H1 (cell line): ENCODE measurements around the gene COG3. TPM values are rescaled to one million over a fixed set of nuclear protein-coding genes. Genes with fewer than 3 reads are reported as not detected.
A peak's percentile ranks its signal among the peaks of the same experiment; 100 is the strongest.

ENCODE experiments used
- CTCF ChIA-PET: fragments of 300-600 bp; sonication (Branson Sonifier 250); formaldehyde crosslinking; loops from one replicate; lab custom pipeline; 2021; ENCODE audit not compliant: partially characterized antibody; lab: Charles Lee
- POLR2A ChIA-PET: fragments of 300-600 bp; sonication (Branson Sonifier 250); formaldehyde crosslinking; loops from one replicate; lab custom pipeline; 2021; ENCODE audit warnings: inconsistent platforms; ENCODE audit not compliant: partially characterized antibody; lab: Charles Lee
- DNase-seq, 2 experiments: peaks; one replicate each; pipeline versions ENCODE4 v3.0.0 to v3.0.0-alpha.2; 2010 to 2022; ENCODE audit warnings: low spot score in 2 of 2, low read depth in 1 of 2, mixed read lengths in 1 of 2
- FAIRE-seq: peaks from 2 replicates; lab custom pipeline; 2011; peaks lifted over from hg19 to GRCh38; lab: Jason Lieb, UNC
- H2AFZ ChIP-seq: 2 replicates; pipeline ENCODE4 v1.8.1; 2012; ENCODE audit warnings: low read length, inconsistent platforms
- H2AK5ac ChIP-seq: 2 replicates; pipeline ENCODE4 v1.6.1; 2013; ENCODE audit warnings: low read depth, low read length
- H2BK120ac ChIP-seq: replicated peaks from 2 replicates; pipeline ENCODE3; 2013; ENCODE audit warnings: low read depth, low read length, inconsistent platforms
- H2BK12ac ChIP-seq: 2 replicates; pipeline ENCODE4 v1.6.1; 2013; ENCODE audit warnings: low read depth, low read length
- H2BK15ac ChIP-seq: 2 replicates; pipeline ENCODE4 v1.6.1; 2013; ENCODE audit warnings: low read length
- H2BK20ac ChIP-seq: 2 replicates; pipeline ENCODE4 v1.6.1; 2013; ENCODE audit warnings: low read length
- H2BK5ac ChIP-seq: 2 replicates; pipeline ENCODE4 v1.6.1; 2013; ENCODE audit warnings: low read depth, low read length
- H3K14ac ChIP-seq: 2 replicates; pipeline ENCODE4 v1.6.1; 2013; ENCODE audit warnings: inconsistent platforms; ENCODE audit not compliant: insufficient read length
- H3K18ac ChIP-seq: 2 replicates; pipeline ENCODE4 v1.6.1; 2013; ENCODE audit warnings: low read length; ENCODE audit errors: extremely low read depth
- H3K23ac ChIP-seq: 2 replicates; pipeline ENCODE4 v1.6.1; 2013; ENCODE audit warnings: inconsistent platforms; ENCODE audit not compliant: insufficient read length
- H3K23me2 ChIP-seq: 2 replicates; pipeline ENCODE4 v1.6.1; 2013; ENCODE audit warnings: low read depth, low read length
- H3K27ac ChIP-seq: 2 replicates; pipeline ENCODE4 v1.6.1; 2011; ENCODE audit warnings: low read depth, low read length, inconsistent platforms
- H3K27me3 ChIP-seq, 4 experiments: replicated peaks in 1 of 4; 1 replicate in 1 of 4; 2 replicates in 3 of 4; pipeline versions ENCODE4 v1.6.1 to v1.8.1; 2011 to 2013; ENCODE audit warnings: low read length in 3 of 4, mild to moderate bottlenecking in 3 of 4, inconsistent platforms in 2 of 4, mixed read lengths in 2 of 4, moderate library complexity in 1 of 4; ENCODE audit not compliant: control insufficient read depth in 3 of 4, insufficient read depth in 3 of 4; ENCODE audit errors: extremely low read depth in 1 of 4
- H3K36me3 ChIP-seq, 4 experiments: 2 replicates each; pipeline versions ENCODE4 v1.6.1 to v1.8.1; 2011 to 2013; ENCODE audit warnings: mild to moderate bottlenecking in 4 of 4, low read length in 3 of 4, moderate library complexity in 2 of 4, control low read depth in 1 of 4, inconsistent platforms in 1 of 4; ENCODE audit not compliant: insufficient read depth in 4 of 4, control insufficient read depth in 2 of 4
- H3K4ac ChIP-seq: replicated peaks from 2 replicates; pipeline ENCODE3; 2013; ENCODE audit warnings: low read length, low read depth, mixed read lengths, inconsistent platforms; ENCODE audit not compliant: insufficient read length
- H3K4me1 ChIP-seq, 4 experiments: replicated peaks in 1 of 4; 1 replicate in 1 of 4; 2 replicates in 3 of 4; pipeline versions ENCODE4 v1.6.1 to v1.8.1; 2011 to 2013; ENCODE audit warnings: low read length in 3 of 4, inconsistent platforms in 2 of 4, mixed read lengths in 1 of 4; ENCODE audit not compliant: insufficient read depth in 4 of 4, control insufficient read depth in 3 of 4
- H3K4me2 ChIP-seq, 2 experiments: 2 replicates each; pipeline versions ENCODE4 v1.6.1 to v1.8.1; 2011 to 2013; ENCODE audit warnings: low read depth in 2 of 2, low read length in 2 of 2, control low read depth in 1 of 2, inconsistent platforms in 1 of 2, mild to moderate bottlenecking in 1 of 2; ENCODE audit not compliant: insufficient read depth in 1 of 2
- H3K4me3 ChIP-seq, 4 experiments: fragments of 200-600, 300-600 bp in 1 of 4; sonication (generic), shearing (Covaris generic), sonication (Bioruptor Twin) in 1 of 4; 2 replicates each; pipeline versions ENCODE4 v1.5.1 to v1.8.1; 2011 to 2016; ENCODE audit warnings: low read length in 4 of 4, low read depth in 3 of 4, control low read depth in 2 of 4, inconsistent platforms in 2 of 4, mild to moderate bottlenecking in 2 of 4, mixed read lengths in 1 of 4, moderate library complexity in 1 of 4; ENCODE audit not compliant: insufficient read depth in 2 of 4; ENCODE audit errors: extremely low read depth in 1 of 4
- H3K56ac ChIP-seq: replicated peaks from 2 replicates; pipeline ENCODE3; 2013; ENCODE audit warnings: low read depth, mild to moderate bottlenecking, mixed read lengths, low read length, inconsistent platforms; ENCODE audit not compliant: insufficient read length
- H3K79me1 ChIP-seq: 2 replicates; pipeline ENCODE4 v1.6.1; 2013; ENCODE audit warnings: low read depth, low read length, control low read depth
- H3K79me2 ChIP-seq, 2 experiments: 2 replicates each; pipeline versions ENCODE4 v1.6.1 to v1.8.1; 2012 to 2013; ENCODE audit warnings: low read length in 2 of 2, mild to moderate bottlenecking in 2 of 2, inconsistent platforms in 1 of 2; ENCODE audit not compliant: insufficient read depth in 2 of 2, control insufficient read depth in 1 of 2
- H3K9ac ChIP-seq, 4 experiments: replicated peaks in 1 of 4; 1 replicate in 1 of 4; 2 replicates in 3 of 4; pipeline versions ENCODE4 v1.6.1 to v1.8.1; 2011 to 2013; ENCODE audit warnings: low read depth in 3 of 4, low read length in 3 of 4, control low read depth in 2 of 4, mild to moderate bottlenecking in 2 of 4, moderate library complexity in 2 of 4, inconsistent platforms in 1 of 4; ENCODE audit errors: extremely low read depth in 1 of 4
- H3K9me3 ChIP-seq, 2 experiments: 2 replicates each; pipeline versions ENCODE4 v1.6.1 to v1.8.1; 2012 to 2013; ENCODE audit warnings: mild to moderate bottlenecking in 2 of 2, moderate library complexity in 2 of 2, control low read depth in 1 of 2, inconsistent platforms in 1 of 2, low read depth in 1 of 2, low read length in 1 of 2, mixed read lengths in 1 of 2; ENCODE audit not compliant: insufficient read depth in 2 of 2
- H4K20me1 ChIP-seq, 2 experiments: replicated peaks in 1 of 2; 2 replicates each; pipeline versions ENCODE3 to v1.8.1; 2011 to 2013; ENCODE audit warnings: inconsistent platforms in 2 of 2, low read length in 2 of 2, mild to moderate bottlenecking in 1 of 2; ENCODE audit not compliant: insufficient read depth in 2 of 2, control insufficient read depth in 1 of 2
- H4K5ac ChIP-seq: 2 replicates; pipeline ENCODE4 v1.6.1; 2013; ENCODE audit warnings: low read length, low read depth, mixed read lengths, inconsistent platforms; ENCODE audit not compliant: insufficient read length
- H4K8ac ChIP-seq: 2 replicates; pipeline ENCODE4 v1.8.0; 2013; ENCODE audit warnings: mild to moderate bottlenecking, moderate library complexity, low read length, inconsistent platforms; ENCODE audit not compliant: insufficient read depth; ENCODE audit errors: extremely low read depth
- H4K91ac ChIP-seq: replicated peaks from 2 replicates; pipeline ENCODE3; 2013; ENCODE audit warnings: low read length, mixed read lengths, inconsistent platforms; ENCODE audit not compliant: insufficient read length
- ASH2L ChIP-seq: fragments of 200-600, 300-600 bp; sonication (generic); IDR thresholded peaks from one replicate; pipeline ENCODE4 v1.7.1; 2017; ENCODE audit warnings: low read length
- BACH1 ChIP-seq: IDR thresholded peaks from 2 replicates; pipeline ENCODE4 v1.6.1; 2012; ENCODE audit warnings: low read length, improper control_type of control experiment
- CTCF ChIP-seq, 3 experiments: IDR thresholded peaks; 1 replicate in 2 of 3; 2 replicates in 1 of 3; pipeline versions ENCODE4 v1.5.1 to v1.6.1; 2011; ENCODE audit warnings: low read length in 3 of 3, mild to moderate bottlenecking in 3 of 3, inconsistent platforms in 2 of 3, low read depth in 1 of 3, moderate library complexity in 1 of 3; ENCODE audit not compliant: insufficient read depth in 1 of 3; ENCODE audit errors: control extremely low read depth in 1 of 3
- RAD21 ChIP-seq, 2 experiments: IDR thresholded peaks in 1 of 2; conservative IDR thresholded peaks in 1 of 2; 2 replicates each; pipeline ENCODE4 v1.6.1; 2011; ENCODE audit warnings: low read depth in 2 of 2, low read length in 2 of 2, improper control_type of control experiment in 1 of 2, inconsistent platforms in 1 of 2, mild to moderate bottlenecking in 1 of 2, moderate library complexity in 1 of 2
- SP4 ChIP-seq: IDR thresholded peaks from 2 replicates; pipeline ENCODE4 v1.6.1; 2012; ENCODE audit warnings: low read length, inconsistent platforms
- SRF ChIP-seq: IDR thresholded peaks from 2 replicates; pipeline ENCODE4 v1.6.1; 2011; ENCODE audit warnings: mild to moderate bottlenecking, low read depth, low read length, moderate library complexity
- WGBS, 2 experiments: shearing (Covaris generic) in 1 of 2; methylation state at CpG; one replicate each; pipeline versions ENCODE4 v1.1.6 to v1.1.7; 2013 to 2015; ENCODE audit warnings: low lambda C conversion rate in 2 of 2, mixed read lengths in 2 of 2, inconsistent platforms in 1 of 2, low coverage in 1 of 2, missing lambda C conversion rate in 1 of 2; ENCODE audit not compliant: insufficient replicate concordance in 2 of 2, insufficient coverage in 1 of 2, insufficient read length in 1 of 2; ENCODE audit errors: extremely low coverage in 1 of 2, missing lambda C conversion rate in 1 of 2; 5-methylcytosine and 5-hydroxymethylcytosine counted together
- polyA plus RNA-seq, 7 experiments: library from polyadenylated mRNA; depleted of rRNA in 3 of 7; stranded (reverse) in 5 of 7; unstranded in 2 of 7; fragments of >200 nt in 5 of 7; fragments of 200-250 nt in 2 of 7; gene quantifications; 1 replicate in 5 of 7; 2 replicates in 1 of 7; 4 replicates in 1 of 7; pipeline versions ENCODE4 v1.2.1 to v1.2.3, GENCODE V29; 2011 to 2013; ENCODE audit warnings: missing spikeins in 2 of 7, mixed read lengths in 2 of 7
- total RNA-seq: library from RNA; stranded (reverse); fragmentation: NEBNext Ultra II Directional; extraction: Animal tissue kit (Norgen Biotek cat#: 25700); gene quantifications from 2 replicates; pipeline ENCODE4 v1.2.1, GENCODE V29; 2021

COG3 gene
- total and polyA plus RNA-seq, 2 of the 8 experiments (the other 6 are each of a cell fraction or from before 2014, with no cell fraction given), result 12.7 to 13.5 TPM

- Histone ChIP-seq H3K79me2 (no peaks in the 10 kb centered on the region), H3K27ac (no peak within 1 kb of the TSS), H3K18ac (peak within 1 kb of the TSS; percentile 62; the same call in 1 of the 2 replicates), H2AK5ac (no peak within 1 kb of the TSS), H4K20me1 (peaks cover 0 to 1% of the 10 kb centered on the region in 2 experiments), H4K8ac (peak within 1 kb of the TSS; percentile 68; the same call in 1 of the 2 replicates), H3K23me2 (peaks cover 4% of the 10 kb centered on the region; the same call in 1 of the 2 replicates), H3K79me1 (no peaks in the 10 kb centered on the region), H2BK15ac (no peak within 1 kb of the TSS), H2BK120ac (no peak within 1 kb of the TSS), H3K23ac (no peak within 1 kb of the TSS), H4K5ac (no peak within 1 kb of the TSS), H3K4ac (no peak within 1 kb of the TSS), H3K4me1 (no peaks in the 10 kb centered on the region; a peak in 1 of 7 replicates), H2BK5ac (no peak within 1 kb of the TSS), H2BK20ac (no peak within 1 kb of the TSS), H3K4me3 (peak within 1 kb of the TSS; percentile 41 to 78 (median 72)), H3K36me3 (no peaks in the 10 kb centered on the region), H2BK12ac (no peak within 1 kb of the TSS), H3K56ac (no peak within 1 kb of the TSS), H3K14ac (no peak within 1 kb of the TSS), H2AFZ (peak within 1 kb of the TSS; percentile 75), H3K9me3 (no peaks in the 10 kb centered on the region), H3K27me3 (peaks cover 0 to 3% (median 0%) of the 10 kb centered on the region in 4 experiments; a peak in 2 of 7 replicates), H4K91ac (no peak within 1 kb of the TSS), H3K4me2 (peak within 1 kb of the TSS; percentile 71 to 96), H3K9ac (peak within 1 kb of the TSS in 3 of 4 experiments; percentile 21 to 68 (median 38); a peak in 3 of 7 replicates)
- POLR2A ChIA-PET, result interaction anchor here (1.2 to 1.9 kb wide), 2 partner anchors 47 to 77 kb away, joined by 6 to 8 read pairs; partner anchors contain the start of genes COG3 and TPT1
- FAIRE-seq, result no peak
- CTCF ChIA-PET, result interaction anchor here (0.8 to 1.6 kb wide), 6 partner anchors 23 to 55 kb away, joined by 3 to 7 read pairs (median 4); partner anchors contain the start of gene COG3
- peak; percentile 76 to 93 for DNase-seq
- 4% methylated on average over 49 of the region's 64 CpGs; no CpG with 5 or more reads in 1 of the 2 experiments for WGBS, 2 experiments
- TF ChIP-seq SRF (no peak), SP4 (no peak), ASH2L (peak; percentile 84), CTCF (IDR thresholded peaks at IDR 0.05; ENCODE audit: control extremely low read depth in 1 of 3, insufficient read depth in 1 of 3, low read depth in 1 of 3, low read length in 3 of 3) (peak in 2 of 3 experiments; percentile 3 to 14; a peak in 2 of 4 replicates), RAD21 (IDR thresholded peaks at IDR 0.05 in 1 of 2, conservative IDR thresholded peaks at IDR 0.05 in 1 of 2; ENCODE audit: low read depth in 2 of 2, low read length in 2 of 2) (peak in 1 of 2 experiments; percentile 8; a peak in 1 of 4 replicates), BACH1 (peak; percentile 71)
Observed at GRCh38 chr13:45417790-45418534, 46.8 kb upstream of the COG3 start, which contains the start of gene SLC25A30. SLC25A30 (minus strand) TSS chr13:45418373; CDS start chr13:45411425, 6,948 bp downstream.
